HPDE6-E6E7 (cell line): ENCODE data around the gene CAPN7.
"Not testable (repeated sequence)": the region's sequence is repeated elsewhere in the genome, so short reads cannot be mapped to it uniquely, and the experiment has no call there.

Experiments
- DNase-seq: peaks from one replicate; pipeline ENCODE4 v3.0.0; 2011; ENCODE audit warnings: missing footprints; ENCODE audit errors: extremely low spot score

The CAPN7 gene

DNA sequence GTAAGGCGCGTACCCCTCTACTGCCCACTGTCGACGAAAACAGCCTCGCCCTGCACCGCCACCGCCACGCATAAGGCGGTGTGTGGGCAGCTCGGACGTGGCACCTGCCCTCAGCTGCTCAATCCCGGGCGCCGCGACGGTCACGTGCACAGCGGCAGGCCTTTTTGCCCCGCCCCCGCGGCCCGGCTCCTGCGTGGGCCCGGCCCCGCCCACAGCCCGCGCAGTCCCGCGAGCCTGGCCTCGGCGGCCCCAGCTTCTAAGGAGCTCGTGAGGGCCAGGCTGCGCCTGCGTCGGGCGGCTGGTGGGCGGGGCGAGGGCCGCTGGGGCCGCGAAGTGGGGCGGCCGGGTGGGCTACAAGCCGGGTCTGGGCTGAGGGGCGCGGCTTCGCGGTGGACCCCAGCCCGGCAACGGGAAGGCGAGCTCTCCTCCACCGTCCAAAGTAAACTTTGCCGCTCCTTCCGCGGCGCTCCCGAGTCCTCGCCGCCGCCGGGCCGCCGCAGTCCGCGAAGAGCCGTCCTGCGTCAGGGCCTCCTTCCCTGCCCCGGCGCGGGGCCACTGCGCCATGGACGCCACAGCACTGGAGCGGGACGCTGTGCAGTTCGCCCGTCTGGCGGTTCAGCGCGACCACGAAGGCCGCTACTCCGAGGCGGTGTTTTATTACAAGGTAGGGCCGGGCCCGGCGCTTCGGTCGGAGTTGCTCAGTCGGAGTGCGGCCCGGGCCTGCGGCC is at the start of gene CAPN7:
Gene CAPN7, plus strand, starts transcription at position 313 of the 728 bp plus-strand sequence. Its CDS starts 250 bp downstream, at position 563.
- peak; percentile 56 for DNase-seq

DNA sequence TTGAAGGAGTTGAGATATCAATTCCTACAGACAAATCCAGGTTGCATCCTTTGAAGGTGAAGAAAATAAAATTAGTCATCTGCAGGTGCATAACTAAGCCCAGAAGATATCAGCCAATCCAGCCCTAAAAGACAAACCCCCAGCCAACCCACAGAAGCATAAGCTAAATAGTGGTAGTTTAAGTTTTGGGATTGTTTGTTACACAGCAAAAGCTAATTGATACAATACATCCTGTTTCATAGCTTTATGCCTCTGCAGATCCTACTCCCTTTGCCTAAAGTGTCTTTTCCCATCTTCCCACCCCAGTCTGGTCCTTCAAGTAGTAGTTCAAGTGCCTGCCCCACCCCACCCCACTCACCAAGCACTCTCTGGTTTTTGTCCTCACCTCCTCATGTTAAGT is 48.6 kb upstream of the CAPN7 start:
- DNase-seq = no peak

DNA sequence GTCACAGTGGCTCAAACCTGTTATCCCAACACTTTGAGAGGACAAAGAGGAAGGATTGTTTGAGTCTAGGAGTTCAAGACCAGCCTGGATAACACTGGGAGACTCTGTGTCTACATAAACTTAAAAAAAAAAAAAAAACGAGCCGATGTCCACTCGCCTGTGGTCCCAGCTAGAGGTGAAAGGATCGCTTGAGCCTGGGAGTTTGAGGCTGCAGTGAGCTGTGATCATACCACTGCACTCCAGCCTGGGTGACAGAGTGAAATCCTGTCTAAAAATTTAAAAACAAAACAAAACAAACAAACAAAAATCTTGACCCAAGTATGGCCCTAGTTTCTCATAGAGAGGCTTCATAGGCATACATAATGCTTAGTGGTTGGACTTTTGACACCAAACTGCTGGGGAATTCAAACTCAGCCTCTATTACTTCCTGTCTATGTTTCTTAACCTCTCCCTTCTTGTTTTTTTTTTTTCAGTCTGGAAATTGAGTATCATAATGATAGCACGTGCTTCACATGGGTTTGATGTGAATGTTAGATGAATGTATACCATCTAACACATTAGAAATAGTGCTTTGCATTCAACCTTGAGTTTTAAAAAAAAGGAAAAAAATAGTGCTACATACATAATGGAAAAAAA is 46.4 kb upstream of the CAPN7 start:
- DNase-seq = no peak

DNA sequence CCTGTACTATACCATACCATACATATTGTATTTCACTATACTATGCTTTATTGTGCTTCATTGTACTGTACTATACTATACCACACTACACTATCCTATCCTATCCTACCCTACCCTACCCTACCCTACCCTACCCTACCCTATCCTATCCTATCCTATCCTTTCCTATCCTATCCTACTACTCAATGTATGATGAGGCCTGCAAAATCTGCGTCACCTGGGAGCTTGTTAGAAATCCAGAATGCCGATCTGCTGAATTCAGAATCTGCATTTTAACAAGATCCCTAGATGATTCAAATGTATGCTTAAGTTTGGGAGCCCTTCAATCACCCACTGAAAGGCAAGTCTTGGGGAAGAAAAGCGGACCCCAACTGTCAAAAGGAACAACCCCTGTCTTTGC is 45.4 kb upstream of the CAPN7 start:
- no peak for DNase-seq

DNA sequence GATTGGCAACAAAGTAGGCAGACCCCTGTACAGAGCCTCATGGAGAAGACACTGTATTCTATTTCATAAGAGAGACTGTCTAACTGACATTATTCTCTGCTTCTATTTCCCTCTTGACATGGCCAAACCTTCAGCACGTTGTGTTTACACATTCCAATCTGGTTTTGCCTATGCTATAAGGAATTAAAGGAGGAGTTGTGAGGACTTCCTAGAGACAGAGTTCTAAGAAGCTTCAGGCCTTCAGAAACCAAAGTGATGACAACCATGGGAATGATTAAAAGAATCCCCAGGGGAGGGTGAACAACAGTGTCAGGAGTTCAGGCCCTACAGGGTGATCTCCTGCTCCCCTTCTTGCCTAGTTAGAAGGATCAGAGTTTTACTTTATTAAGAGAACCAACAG is 44.9 kb upstream of the CAPN7 start:
- DNase-seq = no peak

DNA sequence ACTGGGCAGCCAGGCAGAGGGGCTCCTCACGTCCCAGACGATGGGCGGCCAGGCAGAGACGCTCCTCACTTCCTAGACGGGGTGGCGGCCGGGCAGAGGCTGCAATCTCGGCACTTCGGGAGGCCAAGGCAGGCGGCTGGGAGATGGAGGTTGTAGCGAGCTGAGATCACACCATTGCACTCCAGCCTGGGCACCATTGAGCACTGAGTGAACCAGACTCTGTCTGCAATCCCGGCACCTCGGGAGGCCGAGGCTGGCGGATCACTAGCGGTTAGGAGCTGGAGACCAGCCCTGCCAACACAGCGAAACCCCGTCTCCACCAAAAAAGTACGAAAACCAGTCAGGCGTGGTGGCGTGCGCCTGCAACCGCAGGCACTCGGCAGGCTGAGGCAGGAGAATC is 42.4 kb upstream of the CAPN7 start:
- DNase-seq = not testable (repeated sequence)

DNA sequence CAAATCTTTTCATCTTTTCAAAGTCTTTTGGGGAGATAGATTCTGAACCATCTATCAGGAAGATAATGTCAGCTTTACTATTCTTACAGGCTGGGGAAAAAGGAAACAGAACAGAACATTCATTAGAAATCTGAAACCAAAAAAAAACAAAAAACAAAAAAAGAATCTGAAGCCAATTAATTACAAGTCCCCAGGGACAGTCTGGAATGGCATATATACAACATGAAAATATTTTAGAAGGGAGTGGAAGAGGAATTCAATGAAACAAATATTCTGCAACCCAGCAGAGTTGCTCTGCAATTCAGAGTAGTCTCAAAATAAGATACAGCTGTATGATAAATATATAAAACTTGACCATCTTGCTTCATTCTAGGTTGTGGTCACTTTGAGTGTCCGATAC is 41.7 kb upstream of the CAPN7 start:
- no peak for DNase-seq

DNA sequence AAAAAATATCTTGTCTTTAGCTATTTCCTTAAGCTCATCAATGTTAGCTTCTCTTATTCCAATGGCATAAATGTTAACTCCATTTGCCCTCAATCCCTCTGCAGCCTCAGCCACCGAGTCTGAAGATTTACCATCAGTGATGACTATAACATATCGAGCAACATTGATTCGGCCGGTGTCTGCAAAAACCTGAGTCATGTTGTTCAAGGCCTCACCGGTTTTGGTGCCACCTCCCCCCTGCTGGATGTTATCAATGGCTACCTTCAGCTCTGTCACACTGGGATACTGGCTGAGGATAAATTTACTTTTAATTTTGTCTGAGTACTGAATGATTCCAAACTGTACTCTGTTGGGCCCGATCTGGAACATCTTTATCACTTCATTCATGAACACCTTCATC is 41.0 kb upstream of the CAPN7 start:
- DNase-seq = no peak

DNA sequence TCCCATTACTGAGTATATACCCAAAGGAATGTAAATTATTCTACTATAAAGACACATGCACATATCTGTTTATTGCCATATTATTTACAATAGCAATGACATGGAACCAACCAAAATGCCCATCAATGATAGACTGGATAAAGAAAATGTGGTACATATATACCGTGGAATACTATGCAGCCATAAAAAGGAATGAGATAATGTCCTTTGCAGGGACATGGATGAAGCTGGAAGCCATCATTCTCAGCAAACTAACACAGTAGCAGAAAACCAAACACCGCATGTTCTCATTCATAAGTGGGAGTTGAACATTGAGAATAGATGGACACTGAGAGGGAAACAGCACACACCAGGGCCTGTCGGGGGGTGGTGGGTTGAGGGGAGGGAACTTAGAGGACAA is 39.7 kb upstream of the CAPN7 start:
- not testable (repeated sequence) for DNase-seq

DNA sequence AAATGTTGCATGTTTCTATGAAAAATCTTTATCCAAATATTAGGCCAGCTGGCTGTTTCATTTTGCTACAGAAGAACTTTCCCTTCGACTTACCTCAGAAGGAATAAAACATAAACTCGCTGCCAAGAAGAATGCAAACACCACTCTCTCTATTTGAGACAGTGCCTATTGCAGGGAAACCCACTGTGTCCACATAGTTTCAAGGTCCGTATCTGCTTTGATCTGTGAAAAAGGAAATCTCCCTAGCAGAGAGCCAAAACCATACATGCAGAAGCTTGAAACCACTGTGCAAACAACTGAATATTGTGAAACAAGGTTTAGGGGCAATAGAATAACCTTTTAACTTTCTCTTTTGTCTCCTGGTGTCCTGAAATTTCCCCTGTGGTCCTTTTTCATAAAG is 35.0 kb upstream of the CAPN7 start:
- DNase-seq = no peak

DNA sequence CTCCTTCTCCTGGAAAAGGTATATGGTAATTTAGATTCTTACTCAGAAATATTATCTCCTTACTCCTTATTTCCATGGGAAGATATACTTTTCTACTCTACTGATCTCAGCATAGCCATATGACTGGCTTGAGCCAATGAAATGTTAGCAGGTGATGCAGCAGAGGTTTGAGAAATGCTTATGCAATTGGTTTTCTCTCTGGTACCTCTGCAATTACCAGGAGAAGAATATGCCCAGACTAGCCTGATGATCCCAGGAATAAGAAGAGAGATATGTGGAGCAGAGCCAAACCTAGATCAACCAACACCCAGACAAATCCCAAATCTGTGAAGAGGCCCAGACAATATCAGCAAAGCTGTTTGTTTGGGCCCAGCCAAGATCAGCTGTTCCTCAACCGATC is 33.2 kb upstream of the CAPN7 start:
- no peak for DNase-seq

DNA sequence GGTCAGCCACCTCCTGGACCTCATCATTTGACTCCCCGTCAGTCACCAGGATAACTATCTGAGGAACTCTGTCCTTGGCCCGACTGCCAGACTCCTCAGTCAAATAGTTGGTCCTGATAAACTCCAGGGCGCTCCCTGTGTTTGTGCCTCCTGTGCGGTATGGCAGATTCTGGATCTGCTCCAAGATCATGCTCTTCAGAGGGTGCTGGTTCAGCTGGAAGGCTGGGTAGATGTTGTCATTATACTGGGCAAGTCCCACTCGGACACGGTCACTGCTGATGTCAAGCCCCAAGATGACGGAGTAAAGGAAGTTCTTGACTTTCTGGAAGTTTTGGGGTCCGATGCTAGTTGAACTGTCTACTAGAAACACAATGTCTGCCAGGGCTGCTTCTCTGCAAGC is 31.1 kb upstream of the CAPN7 start:
- no peak for DNase-seq

DNA sequence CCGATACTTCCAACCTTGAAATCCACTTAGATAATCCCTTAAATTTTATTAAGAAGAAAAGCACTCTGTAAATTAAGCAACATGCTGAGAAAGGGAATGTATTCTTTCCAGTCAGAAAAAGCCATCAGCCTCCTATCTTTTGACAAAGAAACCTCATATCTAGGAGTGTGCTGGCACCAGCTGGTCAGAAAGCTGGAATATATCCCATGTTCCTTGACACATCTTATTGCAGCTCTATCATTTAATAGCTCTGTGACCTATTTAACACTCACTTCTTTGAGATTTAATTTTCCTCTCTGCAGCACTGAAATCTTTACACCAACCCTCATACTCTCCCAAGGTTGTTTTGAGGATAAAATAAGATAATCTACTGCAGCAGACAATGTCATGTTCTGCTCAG is 30.4 kb upstream of the CAPN7 start:
- no peak for DNase-seq

DNA sequence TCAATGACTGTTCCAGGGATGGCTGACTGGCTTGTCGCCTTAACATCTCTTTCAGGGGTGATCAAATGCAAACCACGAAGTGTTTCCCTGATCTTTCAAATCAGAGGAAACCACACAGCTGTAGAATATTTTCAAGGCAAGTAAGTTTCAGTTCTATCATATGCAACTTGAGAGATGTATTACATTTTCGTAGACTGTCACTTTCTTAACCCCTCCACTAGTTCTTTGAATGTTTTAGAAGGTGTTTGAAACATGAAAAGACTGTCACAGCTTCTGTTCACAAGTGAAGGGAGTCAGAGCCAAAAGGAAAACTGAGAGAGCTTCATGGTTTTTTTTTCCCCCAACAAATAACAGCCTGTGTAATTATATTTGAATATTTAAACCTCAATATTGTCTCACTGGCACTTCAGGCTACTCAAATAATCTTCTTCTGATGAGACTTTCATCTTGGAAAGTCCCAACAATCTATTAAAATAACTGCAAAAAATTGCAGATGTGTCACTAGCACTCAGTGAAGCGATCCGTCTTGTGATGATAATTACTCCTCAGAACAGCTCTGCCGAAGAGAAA is 25.9 kb upstream of the CAPN7 start:
- DNase-seq = no peak

DNA sequence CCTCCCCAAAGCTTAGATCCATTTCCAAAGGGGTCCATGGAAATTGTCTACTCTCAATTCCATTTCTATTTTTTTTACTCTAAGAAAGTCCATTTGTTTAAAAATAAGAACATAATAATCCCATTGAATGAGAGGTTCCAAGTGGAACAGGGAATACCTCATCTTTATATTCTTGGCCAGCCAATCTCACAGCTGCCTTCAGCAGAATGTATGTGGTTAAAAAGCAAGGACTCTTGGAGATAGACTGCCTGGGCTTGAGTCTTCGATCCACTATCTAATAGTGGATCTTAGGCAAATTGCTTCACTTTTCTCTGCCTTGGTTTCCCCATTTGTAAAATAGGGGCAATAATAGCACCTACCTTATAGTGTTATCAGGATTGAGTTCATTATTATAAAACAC is 24.5 kb upstream of the CAPN7 start:
- no peak for DNase-seq

DNA sequence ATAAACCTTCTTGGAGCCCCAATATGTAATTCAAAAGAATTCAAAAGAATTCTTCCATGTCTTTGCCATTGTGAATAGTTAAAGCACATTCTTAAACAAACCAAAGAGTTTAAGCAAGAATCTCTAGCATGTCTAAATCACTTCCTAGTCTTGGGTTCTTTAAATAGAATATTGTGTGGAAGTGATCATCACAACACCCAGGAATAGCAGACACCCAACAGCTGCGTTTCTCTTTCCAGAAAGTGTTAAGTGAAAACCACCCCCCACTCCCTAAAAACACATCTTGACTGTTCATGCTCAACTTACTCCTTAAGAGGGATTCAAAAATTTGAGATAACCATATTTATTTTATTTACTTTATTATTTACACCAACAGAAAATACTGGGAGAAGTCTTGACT is 24.1 kb upstream of the CAPN7 start:
- no peak for DNase-seq

DNA sequence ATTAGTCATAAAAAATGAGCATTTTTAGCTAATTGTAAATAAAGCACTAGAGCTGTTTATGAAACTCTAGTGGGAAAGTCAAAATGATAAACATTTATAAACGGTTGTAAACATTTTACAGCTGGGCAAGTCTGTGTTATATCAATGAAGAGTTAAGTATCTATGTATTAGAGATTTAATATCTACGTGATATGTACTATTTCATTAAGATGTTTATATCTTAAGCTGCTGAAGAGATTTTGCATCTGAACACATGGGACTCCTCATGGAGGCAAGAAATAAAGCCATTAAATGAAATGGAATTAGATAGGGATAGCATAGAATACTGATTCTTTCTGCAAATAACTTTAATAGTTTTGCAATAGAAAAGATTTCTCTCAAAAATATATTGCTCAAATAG is 23.0 kb upstream of the CAPN7 start:
- no peak for DNase-seq

DNA sequence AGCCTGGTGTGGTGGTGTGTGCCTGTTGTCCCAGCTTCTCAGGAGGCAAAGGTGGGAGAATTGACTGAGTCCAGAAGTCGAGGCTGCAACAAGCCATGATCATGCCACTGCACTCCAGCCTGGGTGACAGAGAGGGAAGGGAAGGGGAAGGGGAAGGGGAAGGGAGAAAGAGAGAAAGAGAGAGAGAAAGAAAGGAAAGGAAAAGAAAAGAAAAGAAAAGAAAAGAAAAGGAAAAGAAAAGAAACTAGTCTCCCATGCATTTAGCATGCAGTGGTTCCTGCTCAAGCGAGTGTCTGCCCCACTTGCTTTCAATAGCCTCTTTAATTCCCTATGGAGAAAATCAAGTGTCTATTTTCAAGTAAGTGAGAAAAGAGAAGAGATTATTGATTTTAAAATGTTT is 20.6 kb upstream of the CAPN7 start:
- no peak for DNase-seq

DNA sequence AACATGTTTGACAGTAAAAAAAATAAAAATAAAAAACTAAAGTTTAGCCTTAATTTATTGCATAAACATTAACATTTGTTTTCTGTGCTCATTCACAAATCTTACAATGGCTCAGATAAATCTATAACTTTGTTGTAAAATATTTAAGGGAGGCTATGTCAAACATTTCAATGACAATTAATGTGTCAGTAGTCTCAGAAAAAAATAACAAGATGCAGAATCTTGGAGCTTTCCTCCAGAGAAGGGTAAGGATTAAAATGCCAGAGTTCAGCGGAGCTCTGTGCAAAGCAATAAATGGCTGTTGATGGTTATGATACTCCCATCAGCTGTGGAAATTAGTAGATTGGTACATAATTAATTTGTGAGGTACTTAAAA is 20.0 kb upstream of the CAPN7 start:
- DNase-seq = no peak

DNA sequence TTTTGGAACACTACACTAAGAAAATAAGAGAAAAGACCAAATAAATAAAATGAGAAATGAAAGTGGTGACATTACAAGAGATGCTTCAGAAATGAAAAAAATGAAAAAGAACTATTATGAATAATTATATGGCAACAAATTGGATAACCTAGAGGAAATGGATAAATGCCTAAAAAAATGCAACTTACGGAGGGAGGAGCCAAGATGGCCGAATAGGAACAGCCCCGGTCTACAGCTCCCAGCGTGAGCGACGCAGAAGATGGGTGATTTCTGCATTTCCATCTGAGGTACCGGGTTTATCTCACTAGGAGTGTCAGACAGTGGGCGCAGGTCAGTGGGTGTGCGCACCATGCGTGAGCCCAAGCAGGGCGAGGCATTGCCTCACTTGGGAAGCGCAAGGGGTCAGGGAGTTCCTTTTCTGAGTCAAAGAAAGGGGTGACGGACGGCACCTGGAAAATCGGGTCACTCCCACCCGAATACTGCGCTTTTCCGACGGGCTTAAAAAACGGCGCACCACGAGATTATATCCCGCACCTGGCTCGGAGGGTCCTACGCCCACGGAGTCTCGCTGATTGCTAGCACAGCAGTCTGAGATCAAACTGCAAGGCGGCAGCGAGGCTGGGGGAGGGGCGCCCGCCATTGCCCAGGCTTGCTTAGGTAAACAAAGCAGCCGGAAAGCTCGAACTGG is 19.4 kb upstream of the CAPN7 start:
- DNase-seq = not testable (repeated sequence)

DNA sequence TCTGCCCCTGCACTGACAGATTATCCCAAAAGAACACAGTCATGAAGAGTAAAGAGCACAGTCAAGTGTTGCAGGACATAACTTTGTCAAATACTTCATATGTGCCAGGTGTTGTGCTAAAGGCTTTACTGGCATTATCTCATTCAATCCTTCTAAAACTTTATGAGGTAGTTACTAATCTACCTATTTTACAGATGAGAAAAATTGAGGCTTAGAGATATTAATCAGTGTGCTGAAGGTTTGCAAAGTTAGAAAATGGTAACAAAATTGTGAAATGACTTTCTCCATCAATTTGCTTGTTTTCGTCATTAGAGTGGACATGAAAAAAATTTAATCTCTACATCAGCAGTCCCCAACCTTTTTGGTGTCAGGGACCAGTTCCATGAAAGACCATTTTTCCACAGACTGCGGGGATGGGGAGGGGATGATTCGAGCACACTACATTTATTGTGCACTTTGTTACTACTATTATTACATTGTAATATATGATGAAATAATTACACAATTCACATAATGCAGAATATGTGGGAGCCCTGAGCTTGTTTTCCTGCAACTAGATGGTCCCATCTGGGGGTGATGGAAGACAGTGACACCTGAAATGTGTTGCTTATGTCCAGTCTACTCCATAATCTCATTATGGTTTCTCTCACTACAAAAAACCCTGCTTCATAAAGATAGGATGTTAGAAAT is 8.6 kb upstream of the CAPN7 start:
- DNase-seq = no peak

DNA sequence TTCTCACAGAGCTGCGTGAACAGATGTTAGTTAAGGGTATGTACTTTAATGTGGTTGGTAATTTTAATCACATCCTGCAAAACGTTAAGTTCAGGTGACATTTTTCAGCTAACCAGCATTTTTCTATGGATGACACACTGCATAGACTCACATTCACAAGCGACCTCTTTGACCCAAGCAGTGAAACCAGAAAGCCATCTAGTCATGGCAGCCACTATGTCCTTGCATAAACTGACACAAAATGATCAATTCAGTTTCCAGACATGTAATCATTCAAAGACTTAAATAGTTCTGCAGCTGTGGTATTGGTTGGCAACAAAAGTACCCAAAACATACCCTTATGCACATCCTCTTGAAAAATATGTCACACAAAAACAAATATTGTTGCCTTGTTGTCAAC is 7.4 kb upstream of the CAPN7 start:
- no peak for DNase-seq
